GM12878 (cell line): Measurements from ENCODE around the gene C11orf58. TPM values are rescaled to one million over a fixed set of nuclear protein-coding genes. Genes with fewer than 3 reads are reported as not detected.

Source experiments
- ATAC-seq: fragments of 200-7000 bp; cut with Tn5 transposase; 3 replicates; pipeline ENCODE4 v1.9.1; 2020; ENCODE audit warnings: mild to moderate bottlenecking, moderate library complexity
- BruUV-seq: library from RNA; stranded (reverse); fragments of 400-500 nt; replicated peaks from 2 replicates; lab custom pipeline; 2021; lab: Mats Ljungman, UMichigan
- CTCF ChIA-PET: fragments of 300-600 bp; sonication (Branson Sonifier 250); formaldehyde crosslinking; extraction: SDS; loops from one replicate; lab custom pipeline; 2021; ENCODE audit warnings: inconsistent platforms; lab: Yijun Ruan, JAX
- POLR2A ChIA-PET: fragments of 350-600 bp; formaldehyde crosslinking; extraction: SDS; loops from one replicate; lab custom pipeline; 2021; ENCODE audit warnings: inconsistent platforms; lab: Charles Lee
- RAD21 ChIA-PET: fragments of 300-600 bp; sonication (Branson Sonifier 250); formaldehyde crosslinking; loops from one replicate; lab custom pipeline; 2023; ENCODE audit warnings: antibody characterized with exemption; ENCODE audit not compliant: unreplicated experiment; lab: Charles Lee
- SMC1A ChIA-PET: fragments of 300-600 bp; sonication (Branson Sonifier 250); formaldehyde crosslinking; loops from one replicate; lab custom pipeline; 2023; ENCODE audit not compliant: unreplicated experiment, uncharacterized antibody; lab: Charles Lee
- DNase-seq: peaks from one replicate; pipeline ENCODE4 v3.0.0-alpha.2; 2011; ENCODE audit warnings: low read depth, low spot score
- FAIRE-seq: peaks from 3 replicates; lab custom pipeline; 2011; peaks lifted over from hg19 to GRCh38; lab: Jason Lieb, UNC
- H2AFZ ChIP-seq: 2 replicates; pipeline ENCODE4 v1.6.0; 2011; ENCODE audit warnings: low read depth, low read length, control low read depth; ENCODE audit not compliant: control insufficient read depth
- H3K27ac ChIP-seq: 2 replicates; pipeline ENCODE4 v1.5.1; 2011; ENCODE audit warnings: control low read depth; ENCODE audit not compliant: control insufficient read depth, insufficient read depth
- H3K27me3 ChIP-seq, 2 experiments: replicated peaks in 1 of 2; 2 replicates each; pipeline versions ENCODE4 v1.6.0 to v1.6.1; 2011; ENCODE audit warnings: low read length in 1 of 2; ENCODE audit not compliant: control insufficient read depth in 2 of 2, insufficient read depth in 2 of 2
- H3K36me3 ChIP-seq, 2 experiments: 2 replicates each; pipeline ENCODE4 v1.5.1; 2011; ENCODE audit warnings: low read length in 1 of 2; ENCODE audit not compliant: control insufficient read depth in 2 of 2, insufficient read depth in 2 of 2
- H3K4me1 ChIP-seq: 2 replicates; pipeline ENCODE4 v1.6.1; 2011; ENCODE audit warnings: mild to moderate bottlenecking, low read length, moderate library complexity, mixed read lengths; ENCODE audit not compliant: control insufficient read depth, insufficient read depth
- H3K4me2 ChIP-seq: 2 replicates; pipeline ENCODE4 v1.6.0; 2011; ENCODE audit warnings: control low read depth; ENCODE audit not compliant: control insufficient read depth, insufficient read depth
- H3K4me3 ChIP-seq: fragments of 200-600 bp; sonication (generic); 2 replicates; pipeline ENCODE4 v1.5.1; 2016
- H3K79me2 ChIP-seq: 2 replicates; pipeline ENCODE4 v1.6.0; 2011; ENCODE audit warnings: low read length; ENCODE audit not compliant: control insufficient read depth, insufficient read depth
- H3K9ac ChIP-seq: 2 replicates; pipeline ENCODE4 v1.8.0; 2011; ENCODE audit warnings: low read length, control low read depth, mixed read lengths; ENCODE audit not compliant: control insufficient read depth, insufficient read depth
- H3K9me3 ChIP-seq: replicated peaks from 3 replicates; pipeline ENCODE4 v1.5.1; 2011; ENCODE audit warnings: mild to moderate bottlenecking, low read length; ENCODE audit not compliant: control insufficient read depth, insufficient read depth
- H4K20me1 ChIP-seq: 2 replicates; pipeline ENCODE4 v1.6.0; 2011; ENCODE audit not compliant: control insufficient read depth, insufficient read depth
- ETV6 ChIP-seq, 2 experiments: fragments of 450-650 bp in 1 of 2; IDR thresholded peaks in 1 of 2; conservative IDR thresholded peaks in 1 of 2; 2 replicates each; pipeline ENCODE4 v1.6.1; 2014; ENCODE audit warnings: antibody characterized with exemption in 1 of 2, borderline replicate concordance in 1 of 2, low read depth in 1 of 2, mild to moderate bottlenecking in 1 of 2, moderate library complexity in 1 of 2
- HDAC2 ChIP-seq: fragments of 200-600 bp; sonication (generic); IDR thresholded peaks from 2 replicates; pipeline ENCODE4 v1.6.1; 2017
- IKZF1 ChIP-seq: fragments of 450-650 bp; conservative IDR thresholded peaks from 2 replicates; pipeline ENCODE4 v1.6.1; 2017; ENCODE audit warnings: antibody characterized with exemption, mild to moderate bottlenecking
- JUND ChIP-seq: IDR thresholded peaks from 2 replicates; pipeline ENCODE4 v1.6.1; 2012; ENCODE audit warnings: low read depth, mild to moderate bottlenecking, low read length, improper control_type of control experiment, moderate library complexity
- MEF2B ChIP-seq: fragments of 450-650 bp; IDR thresholded peaks from 2 replicates; pipeline ENCODE4 v1.6.1; 2018; ENCODE audit warnings: mild to moderate bottlenecking, moderate library complexity; ENCODE audit not compliant: partially characterized antibody, poor library complexity, severe bottlenecking
- NR2C1 ChIP-seq: fragments of 450-650 bp; IDR thresholded peaks from 2 replicates; pipeline ENCODE4 v1.6.1; 2017; ENCODE audit warnings: antibody characterized with exemption, mild to moderate bottlenecking, moderate library complexity
- PAX5 ChIP-seq: IDR thresholded peaks from 2 replicates; pipeline ENCODE4 v1.6.1; 2011; ENCODE audit warnings: low read depth, low read length, borderline replicate concordance
- SMC3 ChIP-seq: IDR thresholded peaks from 2 replicates; pipeline ENCODE4 v1.6.1; 2011; ENCODE audit warnings: low read length, improper control_type of control experiment, borderline replicate concordance
- STAT3 ChIP-seq: IDR thresholded peaks from 2 replicates; pipeline ENCODE4 v1.6.1; 2011; ENCODE audit warnings: low read depth, low read length, improper control_type of control experiment
- ZNF24 ChIP-seq: fragments of 450-650 bp; IDR thresholded peaks from 2 replicates; pipeline ENCODE4 v1.6.1; 2017; ENCODE audit warnings: antibody characterized with exemption, mild to moderate bottlenecking
- ZZZ3 ChIP-seq: IDR thresholded peaks from 2 replicates; pipeline ENCODE4 v1.6.1; 2011; ENCODE audit warnings: low read depth; ENCODE audit not compliant: control insufficient read depth, insufficient read length
- WGBS: methylation state at CpG from one replicate; pipeline ENCODE4 v1.1.6; 2016; ENCODE audit warnings: low lambda C conversion rate; ENCODE audit not compliant: insufficient replicate concordance, insufficient coverage; ENCODE audit errors: missing lambda C conversion rate; 5-methylcytosine and 5-hydroxymethylcytosine counted together
- in situ Hi-C: fragments of 300-500 bp; cut with MboI; formaldehyde crosslinking; loops from 9 replicates; pipeline ENCODE4 v1.14.3; 2018; ENCODE audit warnings: mixed read lengths
- intact Hi-C: fragments of 100-400 bp; cut with micrococcal nuclease; formaldehyde crosslinking; loops from one replicate; pipeline ENCODE4 v1.14.2; 2022; ENCODE audit not compliant: unreplicated experiment
- polyA plus RNA-seq, 11 experiments: library from polyadenylated mRNA; depleted of rRNA in 4 of 11; unstranded in 6 of 11; stranded (reverse) in 5 of 11; fragments of >200 nt; fragmentation: Nextera tagmentation in 4 of 11; fragmentation: Illumina TruSeq in 1 of 11; extraction: Ambion mirVana in 4 of 11; extraction: Trizol in 1 of 11; gene quantifications; 1 replicate in 1 of 11; 2 replicates in 10 of 11; pipeline versions ENCODE4 v1.2.1 to v1.2.3, GENCODE V29; 2011 to 2016; ENCODE audit warnings: inconsistent platforms in 2 of 11, missing spikeins in 2 of 11, low read depth in 1 of 11
- total RNA-seq, 4 experiments: library from RNA; depleted of rRNA in 3 of 4; stranded (reverse); fragments of >200 nt in 3 of 4; fragmentation: Illumina TruSeq in 1 of 4; extraction: Trizol in 1 of 4; gene quantifications; 2 replicates each; pipeline versions ENCODE4 v1.2.1 to v1.2.3, GENCODE V29; 2013 to 2021

C11orf58 gene
- total and polyA plus RNA-seq, 10 of the 15 experiments (the other 5 are each of a cell fraction or from before 2014, with no cell fraction given) = 98.2 to 379 (median 211) TPM

DNA sequence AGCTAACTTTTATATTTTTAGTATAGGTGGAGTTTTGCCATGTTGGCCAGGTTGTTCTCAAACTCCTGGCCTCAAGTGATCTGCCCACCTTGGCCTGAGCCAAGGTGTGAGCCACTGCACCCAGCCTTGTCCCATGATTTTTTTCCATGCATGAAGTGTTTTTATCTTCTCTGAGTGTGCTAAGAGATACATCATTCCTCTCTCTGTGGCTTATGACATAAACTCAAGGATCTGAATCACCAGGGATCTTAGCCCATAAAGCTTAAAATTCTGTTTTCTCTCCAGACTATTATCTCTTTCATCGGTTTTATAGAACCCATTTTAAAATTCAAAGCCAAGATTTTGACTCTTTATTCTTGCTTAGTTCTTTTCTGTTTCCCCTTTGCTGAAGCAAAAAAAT is 48.4 kb upstream of the C11orf58 start:
- POLR2A ChIA-PET = no interaction called here
- no peak overlapping the region for H3K4me2 ChIP-seq
- H3K27me3 ChIP-seq = no peaks in the 10 kb centered on the region
- H3K9ac ChIP-seq = no peak overlapping the region
- intact Hi-C loops = no loop called here
- no peaks in the 10 kb centered on the region for H3K79me2 ChIP-seq
- TF ChIP-seq SMC3 (no peak), STAT3 (no peak), HDAC2 (no peak), ZZZ3 (no peak), MEF2B (no peak), JUND (no peak), NR2C1 (no peak), PAX5 (no peak), IKZF1 (no peak), ZNF24 (no peak)
- H3K4me3 ChIP-seq = no peak overlapping the region
- H3K27ac ChIP-seq = no peak overlapping the region
- no peaks in the 10 kb centered on the region for H4K20me1 ChIP-seq
- no peak for ATAC-seq
- WGBS = 8% methylated on average over 1 of the region's 1 CpG
- H3K36me3 ChIP-seq = no peaks in the 10 kb centered on the region
- DNase-seq = no peak
- SMC1A ChIA-PET = no interaction called here
- BruUV-seq = no TSS peak
- in situ Hi-C loops = no loop called here
- H2AFZ ChIP-seq = no peak overlapping the region
- CTCF ChIA-PET = no interaction called here
- no peaks in the 10 kb centered on the region for H3K4me1 ChIP-seq
- RAD21 ChIA-PET = no interaction called here
- no peaks in the 10 kb centered on the region for H3K9me3 ChIP-seq
- no peak for FAIRE-seq

DNA sequence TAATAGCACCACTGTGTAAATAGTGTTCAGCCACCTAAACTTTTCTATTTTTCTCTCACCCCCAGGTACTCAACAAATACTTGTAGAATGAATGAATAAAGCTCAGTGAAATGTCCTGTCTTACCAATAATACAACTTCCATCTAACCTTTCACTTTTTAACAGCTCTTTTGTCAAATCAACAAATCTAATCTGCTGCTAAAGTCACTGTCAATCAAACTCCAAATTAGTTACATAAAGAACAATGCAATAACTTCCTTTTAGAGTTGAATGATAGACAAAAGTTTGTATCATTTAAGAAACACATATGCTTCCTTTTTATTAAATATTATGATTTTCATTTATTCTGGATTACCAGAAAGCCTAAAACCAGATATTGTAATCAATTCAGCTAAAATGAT is 34.7 kb upstream of the C11orf58 start:
- Histone ChIP-seq H3K9ac (no peak overlapping the region), H3K4me2 (no peak overlapping the region), H3K4me3 (no peak overlapping the region), H3K79me2 (no peaks in the 10 kb centered on the region), H3K27me3 (no peaks in the 10 kb centered on the region; a peak in 1 of 4 replicates), H3K9me3 (no peaks in the 10 kb centered on the region), H4K20me1 (no peaks in the 10 kb centered on the region), H3K4me1 (no peaks in the 10 kb centered on the region), H3K27ac (no peak overlapping the region), H3K36me3 (no peaks in the 10 kb centered on the region), H2AFZ (no peak overlapping the region)
- no peak for ATAC-seq
- no peak for TF ChIP-seq ETV6 (conservative IDR thresholded peaks at IDR 0.05 in 1 of 2, IDR thresholded peaks at IDR 0.05 in 1 of 2; ENCODE audit: borderline replicate concordance in 1 of 2, low read depth in 1 of 2)
- no peak for TF ChIP-seq JUND
- TF ChIP-seq ZZZ3 = no peak
- in situ Hi-C loops (no loop called here), intact Hi-C loops (no loop called here)
- no peak for FAIRE-seq
- no TSS peak for BruUV-seq
- ChIA-PET SMC1A (no interaction called here), CTCF (interaction anchor here (0.8 kb wide), 1 partner anchor 15 kb away, joined by 4 read pairs; no protein-coding TSS in a partner anchor), POLR2A (no interaction called here), RAD21 (no interaction called here)
- no peak for DNase-seq
